EL (cell line): ENCODE results near the gene COTL1.
A peak's percentile ranks its signal among the peaks of the same experiment; 100 is the strongest.
"Not testable (repeated sequence)": the region's sequence is repeated elsewhere in the genome, so short reads cannot be mapped to it uniquely, and the experiment has no call there.

Experiments used
- DNase-seq: peaks from one replicate; pipeline ENCODE4 v3.0.0-alpha.2; 2016

The COTL1 gene

DNA sequence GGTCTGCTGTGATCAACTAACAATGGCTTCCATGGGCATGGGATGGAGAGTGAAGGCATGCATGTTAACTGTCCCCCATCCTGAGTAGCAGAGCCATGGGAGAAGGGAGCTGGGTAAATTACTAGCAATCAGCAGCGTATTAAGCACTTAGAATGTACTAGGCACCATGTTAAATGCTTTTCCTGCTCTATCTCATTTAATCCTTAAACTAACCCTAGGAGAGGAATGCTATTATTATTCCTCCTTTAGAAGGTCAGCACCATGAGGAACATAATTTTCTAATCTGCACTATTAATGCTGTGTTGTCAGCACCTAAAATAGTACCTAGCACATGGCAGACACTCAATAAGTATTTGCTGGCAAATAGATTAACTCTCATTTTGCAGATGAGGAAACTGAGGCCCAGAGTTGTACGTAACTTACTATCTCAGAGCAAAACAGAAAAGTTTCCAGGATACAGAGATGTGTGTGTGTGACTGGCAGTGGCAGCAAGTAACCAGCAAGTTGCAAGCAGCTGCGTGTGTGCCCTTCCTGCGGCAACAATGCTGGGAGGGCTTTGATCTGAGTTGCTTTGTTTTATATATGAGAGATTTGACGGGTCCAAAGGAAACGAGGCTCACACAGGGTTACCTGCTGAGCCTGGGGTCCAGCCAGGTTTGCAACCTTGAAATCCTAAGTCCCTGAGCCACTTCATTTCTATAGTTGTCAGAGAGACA lies 23.9 kb upstream of the COTL1 start:
- DNase-seq, result no peak

GRCh38 chr16:84640145-84640544 lies 22.3 kb upstream of the COTL1 start:
- DNase-seq, result no peak

DNA sequence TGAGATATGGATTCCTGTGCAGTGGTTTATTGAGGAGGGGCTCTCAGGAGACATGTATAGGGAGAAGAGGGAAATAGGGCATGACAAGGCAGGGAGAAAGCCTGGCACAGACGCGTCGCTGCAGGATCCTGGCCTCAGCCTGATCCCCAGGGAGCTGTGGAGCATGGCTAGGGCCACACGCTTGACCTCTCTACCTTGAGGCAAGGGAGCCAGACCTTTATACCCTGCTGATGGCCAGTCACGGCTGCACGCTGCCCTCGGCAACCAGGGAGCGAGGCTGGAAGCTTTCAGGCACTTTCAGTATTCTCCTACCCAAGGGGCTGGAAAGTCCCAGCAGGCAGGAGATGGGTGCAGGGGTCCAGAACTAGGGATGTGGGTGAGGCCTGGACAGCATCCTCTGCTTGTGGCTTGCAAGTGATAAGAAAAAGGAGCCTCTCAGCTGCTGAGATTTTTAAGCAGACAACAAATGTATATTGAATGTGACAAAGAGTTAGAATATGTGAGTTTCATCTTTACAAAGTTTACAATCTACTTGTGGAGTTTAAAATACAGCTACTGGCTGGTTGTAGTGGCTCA lies 20.4 kb upstream of the COTL1 start:
- DNase-seq, result no peak

- no peak for DNase-seq
Measured at GRCh38 chr16:84637709-84638108, 19.8 kb upstream of the COTL1 start.

DNA sequence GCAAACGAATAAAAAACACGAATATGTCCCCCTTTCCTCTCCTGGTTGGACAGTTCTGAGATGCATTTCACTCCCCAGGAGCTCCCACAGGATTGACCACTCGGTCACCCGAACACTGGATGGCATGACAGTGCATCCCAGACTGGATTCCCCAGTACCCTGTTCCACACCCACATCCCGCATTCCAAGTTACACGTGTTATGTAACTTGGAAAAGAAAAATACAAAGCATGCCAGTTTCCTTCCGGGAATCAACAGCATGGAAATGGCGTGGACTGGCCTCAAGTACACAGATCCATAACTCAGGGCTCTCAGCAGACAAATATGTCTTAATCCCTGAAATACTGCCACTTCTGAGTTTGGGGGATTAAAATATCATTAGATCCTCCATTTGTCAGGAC lies 17.8 kb upstream of the COTL1 start:
- DNase-seq, result no peak

GRCh38 chr16:84633622-84634021 lies 15.7 kb upstream of the COTL1 start:
- DNase-seq, result no peak

GRCh38 chr16:84632862-84633261 lies 15.0 kb upstream of the COTL1 start:
- DNase-seq, result not testable (repeated sequence)

- no peak for DNase-seq
Measured at GRCh38 chr16:84631886-84632285, 14.0 kb upstream of the COTL1 start.

DNA sequence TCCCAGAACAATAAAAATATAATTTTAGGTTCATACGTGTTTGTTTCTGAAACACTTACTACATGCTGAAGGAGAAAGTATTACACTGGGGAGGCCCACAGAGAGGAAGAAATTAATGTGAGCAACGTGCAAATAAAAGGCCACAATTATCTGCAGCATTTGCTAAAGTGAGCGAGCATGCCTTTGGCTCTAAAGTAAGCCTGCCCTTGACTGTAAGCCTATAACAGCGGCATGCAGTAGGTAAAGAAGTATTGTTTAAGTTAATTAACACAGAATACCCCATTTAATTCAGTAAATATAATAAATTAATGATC lies 13.2 kb upstream of the COTL1 start:
- no peak for DNase-seq

DNA sequence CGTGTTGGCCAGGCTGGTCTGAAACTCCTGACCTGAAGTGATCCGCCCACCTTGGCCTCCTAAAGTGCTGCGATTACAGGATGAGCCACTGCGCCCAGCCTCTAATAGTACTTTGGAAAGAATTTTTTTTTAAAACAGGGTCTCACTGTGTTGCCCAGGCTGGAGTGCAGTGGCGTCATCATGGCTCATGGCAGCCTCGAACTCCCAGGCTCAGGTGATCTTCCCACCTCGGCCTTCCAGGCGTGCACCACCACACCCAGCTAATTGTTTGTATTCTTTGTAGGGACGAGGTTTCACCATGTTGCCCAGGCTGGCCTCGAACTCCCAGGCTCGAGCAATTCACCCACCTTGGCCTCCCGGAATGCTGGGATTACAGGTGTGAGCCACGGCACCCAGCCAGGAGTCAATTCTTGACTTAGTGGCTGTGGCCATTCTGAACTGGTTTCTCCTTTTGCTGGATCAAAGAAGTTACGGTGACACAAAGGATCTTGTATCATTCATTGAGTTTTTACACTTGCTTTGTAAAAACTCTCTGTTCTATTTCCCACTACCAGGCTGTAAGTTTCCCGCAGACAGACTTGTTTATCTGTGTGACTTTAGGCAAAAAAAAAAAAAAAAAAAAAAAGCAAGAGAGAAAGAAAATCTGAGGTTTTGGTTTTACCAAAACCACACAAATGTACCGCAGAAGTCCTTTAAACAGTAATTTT lies 12.7 kb upstream of the COTL1 start:
- no peak for DNase-seq

GRCh38 chr16:84630009-84630408 lies 12.1 kb upstream of the COTL1 start:
- no peak for DNase-seq

GRCh38 chr16:84629580-84629979 lies 11.7 kb upstream of the COTL1 start:
- no peak for DNase-seq

DNA sequence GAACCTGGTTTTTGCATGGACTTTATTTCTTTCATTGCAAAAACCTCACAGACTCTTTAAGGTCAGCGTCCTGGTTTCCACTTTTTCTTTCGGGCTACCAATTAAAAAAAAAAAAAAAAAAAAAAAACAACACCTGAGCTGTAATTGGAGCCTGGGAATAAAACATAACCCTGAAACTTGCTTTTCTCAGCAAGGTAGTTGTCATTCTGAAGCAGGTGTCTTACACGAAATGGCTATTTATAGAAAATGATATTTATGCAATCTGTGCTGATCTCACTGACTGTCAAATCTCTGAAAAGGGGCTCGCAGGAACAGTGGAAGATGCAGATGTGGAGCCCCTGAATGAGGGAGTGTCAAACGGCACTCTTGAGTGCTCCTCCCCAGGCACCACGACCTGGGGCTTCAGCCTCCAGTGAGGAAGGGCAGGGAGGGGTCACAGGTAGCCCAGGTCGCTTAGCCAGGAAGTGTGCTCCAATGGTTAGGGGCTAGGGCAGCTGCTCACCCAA lies 10.4 kb upstream of the COTL1 start:
- DNase-seq, result no peak

GRCh38 chr16:84625556-84625955 lies 7.7 kb upstream of the COTL1 start:
- DNase-seq, result no peak

DNA sequence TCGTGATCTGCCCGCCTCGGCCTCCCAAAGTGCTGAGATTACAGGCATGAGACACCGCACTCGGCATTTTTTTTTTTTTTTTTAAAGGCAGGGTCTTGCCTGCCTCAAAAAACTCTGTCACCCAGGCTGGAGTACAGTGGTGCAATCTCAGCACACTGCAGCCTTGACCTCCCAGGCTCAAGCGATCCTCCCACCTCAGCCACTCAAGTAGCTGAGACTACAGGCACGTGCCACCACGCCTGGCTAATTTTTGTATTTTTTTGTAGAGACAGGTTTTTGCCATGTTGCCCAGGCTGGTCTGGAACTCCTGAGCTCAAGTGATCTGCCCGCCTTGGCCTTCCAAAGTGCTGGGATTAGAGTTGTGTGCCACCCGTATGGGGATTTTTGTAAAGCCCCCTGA lies 3.0 kb upstream of the COTL1 start:
- DNase-seq, result not testable (repeated sequence)

DNA sequence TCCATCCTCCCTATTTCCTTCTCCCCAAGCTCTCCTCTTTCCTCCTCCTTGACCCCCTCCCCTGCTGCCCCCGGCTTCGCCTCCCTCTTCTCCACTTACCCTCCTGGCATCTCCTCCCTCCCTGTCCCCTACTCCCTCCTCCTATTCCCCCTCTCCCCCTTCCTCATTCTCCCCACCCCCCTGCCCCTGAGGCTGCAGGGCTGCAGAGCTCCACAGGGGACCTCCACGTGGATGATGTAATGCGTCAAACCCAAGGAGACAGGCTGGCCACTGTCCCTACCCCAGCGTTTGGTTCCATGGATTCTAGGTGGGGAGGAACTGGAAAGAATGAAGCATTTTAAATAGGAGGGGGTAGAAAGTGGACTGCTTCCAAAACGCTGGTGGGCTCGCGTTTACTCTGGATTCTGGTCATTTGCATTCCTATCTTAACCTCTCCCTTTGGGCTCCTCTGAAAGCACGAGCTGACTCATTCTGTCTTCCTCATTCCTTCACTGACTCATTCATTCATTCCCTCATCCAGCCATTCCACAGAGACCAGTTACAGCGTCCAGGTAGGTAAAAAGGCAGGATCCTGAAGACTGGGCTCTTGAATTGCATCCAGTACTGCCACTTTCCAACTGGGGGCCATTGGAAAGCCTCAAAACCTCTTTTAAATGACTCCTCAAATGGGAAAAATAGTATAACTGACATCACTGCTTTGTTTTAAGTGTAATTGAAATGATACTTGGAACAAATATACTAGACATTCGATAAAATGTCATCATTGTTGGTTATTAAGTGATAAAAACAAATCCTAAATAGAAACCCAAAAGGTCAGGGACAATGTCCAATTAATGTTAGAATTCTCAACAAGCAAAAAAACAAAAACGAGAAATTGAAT lies 943 bp upstream of the COTL1 start:
- DNase-seq, result peak; percentile 99

- peak; percentile 25 for DNase-seq
Measured at GRCh38 chr16:84617041-84617790, 662 bp downstream of the COTL1 start.

DNA sequence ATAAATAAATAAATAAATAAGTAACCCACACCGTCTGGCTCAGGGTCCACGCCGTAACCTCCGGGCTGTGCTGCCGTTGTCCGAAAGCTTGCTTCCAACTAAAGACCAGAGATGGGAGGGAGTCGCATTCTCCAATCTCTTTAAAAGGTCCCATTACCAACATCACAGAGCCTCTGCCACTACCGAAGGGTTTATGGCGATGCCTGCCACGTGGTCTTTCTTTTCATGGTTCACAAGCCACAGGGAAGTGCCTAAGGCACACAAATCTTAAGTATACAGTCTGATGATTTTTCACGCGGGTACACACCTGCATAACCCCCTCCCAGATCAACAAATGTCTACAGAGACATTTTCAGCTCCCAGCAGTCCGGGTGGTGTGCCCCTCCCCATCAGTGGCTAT lies 1.4 kb downstream of the COTL1 start:
- DNase-seq, result peak; percentile 41

DNA sequence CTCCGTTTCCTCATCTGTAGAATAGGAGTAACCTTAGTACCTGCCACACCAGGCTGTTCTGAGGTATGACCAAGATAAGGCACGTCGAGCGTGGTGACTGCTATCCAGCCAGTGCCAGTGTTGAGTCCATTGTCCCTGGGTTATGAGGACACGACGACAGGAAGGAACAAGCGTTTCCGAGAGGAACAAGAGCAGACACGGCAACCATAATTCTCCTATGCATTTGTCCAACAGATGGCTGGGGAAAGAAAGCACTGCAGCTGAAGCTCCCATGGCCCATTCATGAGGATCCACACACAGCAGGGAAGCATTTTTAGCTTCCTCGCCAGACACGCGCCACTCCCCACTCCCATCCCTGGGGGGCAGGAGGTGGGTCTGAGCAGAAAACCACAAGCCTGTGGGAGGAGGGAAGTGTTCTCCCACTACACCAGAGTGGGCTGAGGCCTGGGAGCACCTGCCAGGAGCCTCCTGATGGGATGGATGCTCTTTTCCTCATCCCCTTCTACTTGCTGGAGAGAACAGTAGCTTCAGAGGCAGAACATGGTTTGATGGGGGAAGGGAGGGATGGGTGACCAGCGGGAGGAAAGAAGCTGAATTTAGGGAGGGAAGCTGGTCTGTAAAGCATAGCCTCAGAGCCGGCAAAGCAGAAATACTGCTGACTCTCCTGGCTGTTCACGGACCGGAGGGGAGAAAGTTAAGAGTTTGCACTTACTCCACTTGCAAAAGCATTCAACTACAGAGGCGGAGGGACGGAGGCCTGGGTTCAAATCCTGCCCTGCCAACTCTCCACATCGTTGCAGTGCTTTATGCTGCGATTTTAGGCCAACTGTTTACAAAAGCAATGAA lies 2.7 kb downstream of the COTL1 start:
- peak; percentile 14 for DNase-seq

DNA sequence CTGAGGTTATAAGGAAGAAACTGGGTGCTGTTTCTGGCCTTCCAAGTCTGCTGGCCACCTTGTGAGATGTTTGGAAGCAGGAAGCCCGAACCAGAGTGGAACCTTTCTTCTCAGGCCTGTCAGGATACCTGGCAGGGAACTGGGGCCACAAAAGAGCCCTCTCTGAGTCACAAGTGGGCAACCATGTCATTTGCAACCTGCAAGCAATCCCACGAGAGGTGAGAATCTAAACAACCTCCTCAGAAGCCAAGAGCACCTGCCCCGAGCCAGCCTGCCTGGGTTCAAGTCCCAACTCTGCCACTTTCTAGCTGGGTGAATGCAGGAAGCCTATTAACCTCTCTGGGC lies 3.3 kb downstream of the COTL1 start:
- no peak for DNase-seq

DNA sequence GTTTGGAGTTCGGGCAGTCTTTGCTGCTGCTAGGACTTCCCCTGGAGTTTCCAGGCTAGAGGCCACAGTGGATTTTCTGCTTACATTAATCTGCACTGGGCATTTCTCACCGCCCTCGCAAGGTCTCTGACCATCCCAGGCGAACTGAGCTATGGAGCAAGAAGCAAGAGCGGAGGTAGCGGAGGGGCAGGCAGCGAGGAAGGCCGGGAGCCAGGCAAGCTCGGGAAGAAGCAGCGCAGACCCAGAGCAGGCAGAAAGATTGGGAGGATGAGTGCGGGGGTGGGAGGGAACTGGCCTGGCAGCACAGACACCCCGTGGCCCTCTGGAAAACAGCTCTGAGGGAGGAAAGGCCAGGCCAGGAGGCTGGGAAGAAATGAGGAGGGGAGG lies 3.8 kb downstream of the COTL1 start:
- no peak for DNase-seq
